Measurements from ENCODE around the gene PIN1.

Gene PIN1

DNA sequence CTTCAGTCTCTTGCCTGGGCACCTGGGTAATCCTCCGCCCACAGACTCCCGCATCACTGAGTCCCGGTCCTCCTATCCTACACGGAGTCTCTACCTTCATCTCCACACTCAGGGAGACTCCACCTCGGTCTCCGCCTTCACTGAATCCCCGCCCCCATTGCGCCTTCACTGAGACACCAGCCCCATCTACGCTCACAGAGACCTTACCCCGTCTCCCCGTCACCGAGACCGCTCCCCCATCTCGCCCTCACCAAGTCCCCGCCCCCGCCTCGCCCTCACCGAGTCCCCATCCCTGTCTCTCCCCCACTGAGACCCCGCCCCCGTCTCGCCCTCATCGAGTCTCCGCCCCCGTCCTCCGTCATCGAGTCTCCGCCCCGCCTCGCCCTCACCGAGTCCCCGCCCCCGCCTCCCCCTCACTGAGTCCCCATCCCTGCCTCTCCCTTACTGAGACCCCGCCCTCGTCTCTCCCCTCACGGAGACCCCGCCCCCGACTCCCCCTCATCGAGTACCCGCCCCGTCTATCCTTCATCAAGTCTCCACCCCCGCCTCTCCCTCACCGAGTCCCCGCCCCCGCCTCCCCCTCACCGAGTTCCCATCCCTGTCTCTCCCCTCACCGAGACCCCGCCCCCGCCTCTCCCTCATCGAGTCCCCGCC, 43.4 kb upstream of the PIN1 start:
- no peak for TF ChIP-seq CTCF (IDR thresholded peaks at IDR 0.05; ENCODE audit: low read length)
- TF ChIP-seq EZH2 (IDR thresholded peaks at IDR 0.05; ENCODE audit: borderline replicate concordance, low read length) = no peak
- Histone ChIP-seq H3K27ac (ENCODE audit: low read depth, low read length, poor library complexity, severe bottlenecking) (peak overlapping the region; percentile 66), H4K20me1 (ENCODE audit: insufficient read depth, low read length) (no peaks in the 10 kb centered on the region), H3K4me3 (ENCODE audit: low read depth, low read length, poor library complexity, severe bottlenecking) (peak overlapping the region; percentile 65), H3K9me2 (ENCODE audit: low read depth, low read length) (no peaks in the 10 kb centered on the region), H2AFZ (ENCODE audit: low read length) (no peak overlapping the region), H3K9ac (ENCODE audit: low read length) (peak overlapping the region; percentile 60), H3K36me3 (ENCODE audit: insufficient read depth, low read length) (0 out of 2 replicates have a peak, but pooled peaks cover 5% of the 10 kb centered on the region), H3K27me3 (ENCODE audit: insufficient read depth, low read length) (no peaks in the 10 kb centered on the region), H3F3A (ENCODE audit: insufficient read depth, low read length) (no peaks in the 10 kb centered on the region; the same call in 1 of the 2 replicates), H3K4me2 (ENCODE audit: low read length) (peak overlapping the region; percentile 60), H3K79me2 (ENCODE audit: insufficient read depth, low read length) (no peaks in the 10 kb centered on the region), H3K4me1 (ENCODE audit: insufficient read depth, low read length, severe bottlenecking) (peaks cover 20% of the 10 kb centered on the region), H3K9me3 (ENCODE audit: low read length) (no peaks in the 10 kb centered on the region)

GRCh38 chr19:9792206-9793070, 42.7 kb upstream of the PIN1 start:
- Histone ChIP-seq H3K27ac (ENCODE audit: low read depth, low read length, poor library complexity, severe bottlenecking) (peak overlapping the region; percentile 68), H3K4me3 (ENCODE audit: low read depth, low read length, poor library complexity, severe bottlenecking) (peak overlapping the region; percentile 65), H3K4me2 (ENCODE audit: low read length) (peak overlapping the region; percentile 62), H3K36me3 (ENCODE audit: insufficient read depth, low read length) (0 out of 2 replicates have a peak, but pooled peaks cover 5% of the 10 kb centered on the region), H3K27me3 (ENCODE audit: insufficient read depth, low read length) (no peaks in the 10 kb centered on the region), H3K79me2 (ENCODE audit: insufficient read depth, low read length) (no peaks in the 10 kb centered on the region), H3K9me2 (ENCODE audit: low read depth, low read length) (no peaks in the 10 kb centered on the region), H3K9ac (ENCODE audit: low read length) (peak overlapping the region; percentile 63), H3K9me3 (ENCODE audit: low read length) (no peaks in the 10 kb centered on the region), H2AFZ (ENCODE audit: low read length) (no peak overlapping the region), H4K20me1 (ENCODE audit: insufficient read depth, low read length) (no peaks in the 10 kb centered on the region), H3F3A (ENCODE audit: insufficient read depth, low read length) (no peaks in the 10 kb centered on the region; the same call in 1 of the 2 replicates), H3K4me1 (ENCODE audit: insufficient read depth, low read length, severe bottlenecking) (peaks cover 19% of the 10 kb centered on the region)
- TF ChIP-seq EZH2 (IDR thresholded peaks at IDR 0.05; ENCODE audit: borderline replicate concordance, low read length) (no peak), CTCF (IDR thresholded peaks at IDR 0.05; ENCODE audit: low read length) (no peak)

- H3K4me1 ChIP-seq (ENCODE audit: insufficient read depth, low read length, severe bottlenecking) = peaks cover 19% of the 10 kb centered on the region
- TF ChIP-seq EZH2 (IDR thresholded peaks at IDR 0.05; ENCODE audit: borderline replicate concordance, low read length) (no peak), CTCF (IDR thresholded peaks at IDR 0.05; ENCODE audit: low read length) (no peak)
- 0 out of 2 replicates have a peak, but pooled peaks cover 5% of the 10 kb centered on the region for H3K36me3 ChIP-seq (ENCODE audit: insufficient read depth, low read length)
- no peak overlapping the region for H2AFZ ChIP-seq (ENCODE audit: low read length)
- H3K4me2 ChIP-seq (ENCODE audit: low read length) = peak overlapping the region; percentile 62
- H3K79me2 ChIP-seq (ENCODE audit: insufficient read depth, low read length) = no peaks in the 10 kb centered on the region
- H4K20me1 ChIP-seq (ENCODE audit: insufficient read depth, low read length) = no peaks in the 10 kb centered on the region
- no peaks in the 10 kb centered on the region for H3K9me2 ChIP-seq (ENCODE audit: low read depth, low read length)
- no peaks in the 10 kb centered on the region; the same call in 1 of the 2 replicates for H3F3A ChIP-seq (ENCODE audit: insufficient read depth, low read length)
- H3K9ac ChIP-seq (ENCODE audit: low read length) = peak overlapping the region; percentile 63
- H3K27ac ChIP-seq (ENCODE audit: low read depth, low read length, poor library complexity, severe bottlenecking) = peak overlapping the region; percentile 68
- no peaks in the 10 kb centered on the region for H3K9me3 ChIP-seq (ENCODE audit: low read length)
- peak overlapping the region; percentile 65 for H3K4me3 ChIP-seq (ENCODE audit: low read depth, low read length, poor library complexity, severe bottlenecking)
- no peaks in the 10 kb centered on the region for H3K27me3 ChIP-seq (ENCODE audit: insufficient read depth, low read length)
Observed at GRCh38 chr19:9793071-9793591, 42.0 kb upstream of the PIN1 start.
